BLaER1 treated with 17β-estradiol and CSF1 and Interleukin-3, amounts not matched to agents 10 nM and 100 nM (cell line): ENCODE measurements around the gene GLP2R.

ENCODE experiments used
- H3K27ac ChIP-seq, 11 experiments: shearing (Covaris generic); formaldehyde crosslinking; 2 replicates each; pipeline ENCODE4 v1.8.1; 2022
- H3K27me3 ChIP-seq, 11 experiments: shearing (Covaris generic); formaldehyde crosslinking; 2 replicates each; pipeline ENCODE4 v1.8.1; 2022
- H3K36me3 ChIP-seq, 11 experiments: shearing (Covaris generic); formaldehyde crosslinking; 2 replicates each; pipeline ENCODE4 v1.8.1; 2022
- H3K4me1 ChIP-seq, 10 experiments: shearing (Covaris generic); formaldehyde crosslinking; 2 replicates each; pipeline ENCODE4 v1.8.1; 2022
- H3K4me2 ChIP-seq, 11 experiments: shearing (Covaris generic); formaldehyde crosslinking; 2 replicates each; pipeline ENCODE4 v1.8.1; 2022
- H3K4me3 ChIP-seq, 10 experiments: shearing (Covaris generic); formaldehyde crosslinking; 2 replicates each; pipeline ENCODE4 v1.8.1; 2022
- H3K9ac ChIP-seq, 11 experiments: shearing (Covaris generic); formaldehyde crosslinking; 2 replicates each; pipeline ENCODE4 v1.8.1; 2022
- H3K9me3 ChIP-seq, 11 experiments: shearing (Covaris generic); formaldehyde crosslinking; replicated peaks in 1 of 11; 2 replicates each; pipeline ENCODE4 v1.8.1; 2022
- H4K20me1 ChIP-seq, 11 experiments: shearing (Covaris generic); formaldehyde crosslinking; 2 replicates each; pipeline ENCODE4 v1.8.1; 2022
- Cebpa-rat ChIP-seq, 11 experiments: shearing (Covaris generic); IDR thresholded peaks; 2 replicates each; pipeline ENCODE4 v1.8.1; 2022

GLP2R gene

DNA sequence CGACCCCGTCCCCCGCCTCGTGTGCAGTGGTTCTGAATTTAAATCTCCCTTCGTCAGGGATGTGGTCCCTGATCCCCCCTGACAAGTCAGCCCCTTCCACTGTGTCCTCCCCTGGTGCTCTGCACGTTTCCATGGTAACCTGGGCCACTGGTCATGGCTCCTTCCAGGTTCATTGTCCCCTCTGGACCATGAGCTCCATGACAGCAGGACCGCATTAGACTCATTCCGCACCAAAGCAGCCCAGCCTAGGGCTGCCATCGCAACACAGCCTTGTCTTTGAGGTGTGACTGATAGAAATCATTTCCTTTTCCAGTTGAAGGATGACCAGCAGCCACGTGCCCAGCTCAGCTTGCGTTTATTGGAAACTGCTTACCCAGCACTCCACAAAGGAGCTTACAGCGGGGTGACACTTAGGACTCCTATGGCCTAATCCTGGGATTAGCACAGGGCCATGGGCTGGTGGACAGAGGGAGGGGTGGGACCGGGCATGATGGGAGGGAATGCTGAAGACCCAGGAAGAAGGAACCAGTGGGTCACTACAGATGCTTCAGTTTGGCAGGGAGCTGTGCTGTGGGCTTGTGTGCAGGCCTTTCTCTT lies 71.7 kb downstream of the GLP2R start:
- H3K27me3 ChIP-seq = no peaks in the 10 kb centered on the region
- H3K4me2 ChIP-seq = no peak overlapping the region

DNA sequence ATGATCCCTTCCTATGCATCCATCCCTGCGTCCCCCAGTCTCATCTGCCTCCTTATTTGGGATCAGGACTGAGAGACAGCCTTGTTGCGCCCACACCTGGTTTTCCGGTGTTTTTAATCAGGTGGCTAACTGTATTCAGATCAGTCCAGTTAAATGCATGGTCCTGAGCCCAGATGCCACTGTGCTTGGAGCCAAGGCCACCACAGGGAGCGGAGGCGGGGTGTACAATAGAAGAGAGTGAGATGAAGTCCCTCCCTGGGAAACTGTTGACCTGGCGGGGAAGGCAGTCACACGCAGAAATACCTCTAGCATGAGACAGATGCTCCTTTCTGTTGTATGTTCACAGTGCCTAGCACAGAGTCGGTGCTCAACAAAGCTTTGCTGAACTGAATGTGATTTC lies 73.1 kb downstream of the GLP2R start:
- no peak overlapping the region for H3K9ac ChIP-seq
- H3K36me3 ChIP-seq = peaks cover 0 to 36% (median 0%) of the 10 kb centered on the region in 11 experiments; a peak in 9 of 22 replicates
- H3K4me2 ChIP-seq = no peak overlapping the region
- no peaks in the 10 kb centered on the region; a peak in 1 of 22 replicates for H4K20me1 ChIP-seq
- H3K4me1 ChIP-seq = peaks cover 0 to 16% (median 0%) of the 10 kb centered on the region in 10 experiments; a peak in 7 of 20 replicates
- no peaks in the 10 kb centered on the region for H3K9me3 ChIP-seq
- no peak overlapping the region for H3K4me3 ChIP-seq
- TF ChIP-seq Cebpa-rat (IDR thresholded peaks at IDR 0.05) = no peak
- H3K27ac ChIP-seq = no peak overlapping the region
- H3K27me3 ChIP-seq = no peaks in the 10 kb centered on the region

More for the DNA sequence above, 71.7 kb downstream of the GLP2R start:
- peaks cover 0 to 16% (median 0%) of the 10 kb centered on the region in 10 experiments; a peak in 7 of 20 replicates for H3K4me1 ChIP-seq
- H3K27ac ChIP-seq = no peak overlapping the region
- peaks cover 0 to 36% (median 0%) of the 10 kb centered on the region in 11 experiments; a peak in 9 of 22 replicates for H3K36me3 ChIP-seq
- no peaks in the 10 kb centered on the region; a peak in 1 of 22 replicates for H4K20me1 ChIP-seq
- H3K4me3 ChIP-seq = no peak overlapping the region
- no peaks in the 10 kb centered on the region for H3K9me3 ChIP-seq
- H3K9ac ChIP-seq = no peak overlapping the region
- TF ChIP-seq Cebpa-rat (IDR thresholded peaks at IDR 0.05) = no peak

DNA sequence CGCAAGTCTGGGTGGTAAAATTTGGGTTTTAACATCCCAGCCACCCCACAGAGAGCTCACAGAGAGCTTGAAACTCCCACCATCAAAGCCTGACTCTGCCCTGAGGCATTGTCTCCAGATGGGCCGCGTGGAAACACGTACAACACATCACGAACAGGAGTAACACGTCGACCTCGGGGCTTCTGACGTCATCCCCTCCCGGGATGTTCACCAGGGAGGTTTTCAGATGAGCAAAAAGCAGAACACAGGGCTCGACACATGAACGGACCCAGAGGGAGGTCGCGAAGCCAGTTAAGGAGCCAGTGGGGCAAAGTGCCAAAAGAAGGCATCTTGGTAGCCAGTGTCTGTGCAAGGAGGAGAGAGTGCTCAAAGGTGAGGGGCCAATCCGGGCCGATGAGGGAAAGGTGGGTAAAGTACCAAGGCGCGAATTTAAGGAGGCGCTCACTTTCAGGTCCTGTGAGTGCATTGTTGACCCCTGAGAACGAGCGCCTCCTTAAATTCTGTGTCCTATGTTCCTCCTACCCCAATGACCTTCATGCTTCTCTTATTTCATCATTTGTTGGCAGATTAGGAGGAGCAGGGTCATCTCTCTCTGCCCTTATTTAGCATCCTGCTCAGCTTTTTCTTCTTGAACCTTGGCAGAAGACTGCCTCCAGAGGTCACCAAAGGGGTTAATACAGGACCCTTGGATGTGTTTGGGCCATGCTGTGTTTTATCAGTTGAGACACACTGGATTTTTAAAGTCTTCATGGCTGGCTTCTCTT lies 73.7 kb downstream of the GLP2R start:
- H3K9ac ChIP-seq = no peak overlapping the region
- H3K27ac ChIP-seq = no peak overlapping the region
- H3K4me2 ChIP-seq = no peak overlapping the region
- H4K20me1 ChIP-seq = peaks cover 0 to 2% (median 0%) of the 10 kb centered on the region in 11 experiments; a peak in 1 of 22 replicates
- H3K27me3 ChIP-seq = no peaks in the 10 kb centered on the region
- no peak for TF ChIP-seq Cebpa-rat (IDR thresholded peaks at IDR 0.05)
- H3K4me3 ChIP-seq = no peak overlapping the region
- H3K36me3 ChIP-seq = peaks cover 0 to 36% (median 0%) of the 10 kb centered on the region in 11 experiments; a peak in 9 of 22 replicates
- H3K4me1 ChIP-seq = peaks cover 0 to 16% (median 0%) of the 10 kb centered on the region in 10 experiments; a peak in 7 of 20 replicates
- no peaks in the 10 kb centered on the region for H3K9me3 ChIP-seq

DNA sequence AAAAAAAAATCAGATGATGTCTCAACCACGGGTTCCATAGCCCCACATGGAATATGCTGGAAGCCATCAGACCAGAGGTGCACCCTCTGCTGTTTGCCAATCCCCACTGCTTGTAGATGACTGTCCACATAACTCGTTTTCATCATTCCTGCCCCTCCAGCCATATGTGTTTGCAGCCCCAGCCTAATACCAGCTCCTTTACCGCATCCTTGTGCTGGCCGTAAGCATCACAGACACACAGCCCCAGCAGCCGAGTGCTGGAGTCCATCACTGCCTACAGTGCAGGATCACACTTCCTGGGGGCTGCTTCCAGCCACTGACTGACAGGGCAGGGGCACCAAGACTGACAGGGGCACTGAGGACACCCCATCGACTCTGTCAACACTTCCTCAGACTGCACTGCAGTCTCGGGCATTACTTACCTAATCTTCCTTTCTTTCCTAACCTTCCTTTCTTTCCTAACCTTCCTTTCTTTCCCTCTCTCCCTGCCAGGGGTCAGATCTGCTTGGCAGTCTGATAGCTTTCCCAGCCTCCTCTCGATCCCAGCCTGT lies 74.4 kb downstream of the GLP2R start:
- H3K27me3 ChIP-seq = no peaks in the 10 kb centered on the region
- H3K36me3 ChIP-seq = peaks cover 0 to 36% (median 0%) of the 10 kb centered on the region in 11 experiments; a peak in 9 of 22 replicates
- no peak overlapping the region for H3K4me3 ChIP-seq
- H3K4me2 ChIP-seq = no peak overlapping the region
- no peaks in the 10 kb centered on the region for H3K9me3 ChIP-seq
- H3K4me1 ChIP-seq = peaks cover 0 to 16% (median 0%) of the 10 kb centered on the region in 10 experiments; a peak in 7 of 20 replicates
- H3K27ac ChIP-seq = no peak overlapping the region
- H4K20me1 ChIP-seq = peaks cover 0 to 4% (median 0%) of the 10 kb centered on the region in 11 experiments; a peak in 1 of 22 replicates
- no peak overlapping the region for H3K9ac ChIP-seq
- TF ChIP-seq Cebpa-rat (IDR thresholded peaks at IDR 0.05) = no peak

DNA sequence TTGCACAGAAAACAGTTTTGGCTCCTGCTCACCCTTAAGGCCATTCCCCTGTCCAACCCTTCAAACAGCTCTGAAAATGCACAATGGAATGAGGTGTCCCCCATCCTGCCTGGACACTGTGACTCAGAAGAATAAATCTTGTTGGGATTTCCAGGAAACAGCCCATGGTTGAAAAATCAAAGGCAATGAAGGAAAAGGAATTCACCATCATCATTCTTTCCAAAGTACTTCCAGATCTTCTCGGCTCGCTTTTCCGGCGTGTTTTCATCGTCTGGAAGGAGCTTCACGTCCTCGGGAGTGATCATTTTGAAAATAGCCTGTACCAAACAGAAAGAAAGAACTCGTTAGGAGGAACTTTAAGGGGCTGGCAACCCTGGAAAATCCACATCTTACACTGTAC lies 75.1 kb downstream of the GLP2R start:
- Histone ChIP-seq H4K20me1 (peaks cover 0 to 4% (median 0%) of the 10 kb centered on the region in 11 experiments; a peak in 1 of 22 replicates), H3K4me2 (no peak overlapping the region), H3K9ac (no peak overlapping the region), H3K27me3 (no peaks in the 10 kb centered on the region), H3K4me1 (peaks cover 0 to 11% (median 0%) of the 10 kb centered on the region in 10 experiments; a peak in 7 of 20 replicates), H3K27ac (no peak overlapping the region), H3K4me3 (no peak overlapping the region), H3K9me3 (no peaks in the 10 kb centered on the region), H3K36me3 (peaks cover 0 to 36% (median 0%) of the 10 kb centered on the region in 11 experiments; a peak in 9 of 22 replicates)
- TF ChIP-seq Cebpa-rat (IDR thresholded peaks at IDR 0.05) = no peak

DNA sequence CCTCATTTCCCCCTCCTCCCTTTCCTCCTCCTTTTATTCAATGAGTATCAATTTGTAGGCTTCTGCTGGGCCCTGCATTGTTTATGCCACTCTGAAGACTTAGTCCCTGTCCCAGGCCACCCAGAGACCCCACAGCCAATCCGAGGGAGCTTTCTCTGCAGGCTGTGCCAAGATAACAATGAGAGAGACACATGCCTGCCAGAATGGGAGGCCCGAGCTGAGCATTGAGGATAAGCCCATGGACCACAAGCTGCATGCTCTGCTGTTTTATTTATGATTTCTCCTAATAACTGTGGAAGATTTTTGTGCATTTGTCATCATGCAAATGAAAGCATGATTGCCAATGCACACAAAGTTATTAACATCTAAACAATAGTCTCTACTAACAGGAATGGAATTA lies 76.4 kb downstream of the GLP2R start:
- no peaks in the 10 kb centered on the region for H3K9me3 ChIP-seq
- H3K4me3 ChIP-seq = no peak overlapping the region
- H3K36me3 ChIP-seq = peaks cover 0 to 36% (median 0%) of the 10 kb centered on the region in 11 experiments; a peak in 9 of 22 replicates
- H4K20me1 ChIP-seq = peaks cover 0 to 13% (median 0%) of the 10 kb centered on the region in 11 experiments; a peak in 2 of 22 replicates
- H3K4me2 ChIP-seq = no peak overlapping the region
- H3K27ac ChIP-seq = no peak overlapping the region
- H3K27me3 ChIP-seq = no peaks in the 10 kb centered on the region
- H3K9ac ChIP-seq = no peak overlapping the region
- TF ChIP-seq Cebpa-rat (IDR thresholded peaks at IDR 0.05) = no peak
- H3K4me1 ChIP-seq = no peaks in the 10 kb centered on the region

DNA sequence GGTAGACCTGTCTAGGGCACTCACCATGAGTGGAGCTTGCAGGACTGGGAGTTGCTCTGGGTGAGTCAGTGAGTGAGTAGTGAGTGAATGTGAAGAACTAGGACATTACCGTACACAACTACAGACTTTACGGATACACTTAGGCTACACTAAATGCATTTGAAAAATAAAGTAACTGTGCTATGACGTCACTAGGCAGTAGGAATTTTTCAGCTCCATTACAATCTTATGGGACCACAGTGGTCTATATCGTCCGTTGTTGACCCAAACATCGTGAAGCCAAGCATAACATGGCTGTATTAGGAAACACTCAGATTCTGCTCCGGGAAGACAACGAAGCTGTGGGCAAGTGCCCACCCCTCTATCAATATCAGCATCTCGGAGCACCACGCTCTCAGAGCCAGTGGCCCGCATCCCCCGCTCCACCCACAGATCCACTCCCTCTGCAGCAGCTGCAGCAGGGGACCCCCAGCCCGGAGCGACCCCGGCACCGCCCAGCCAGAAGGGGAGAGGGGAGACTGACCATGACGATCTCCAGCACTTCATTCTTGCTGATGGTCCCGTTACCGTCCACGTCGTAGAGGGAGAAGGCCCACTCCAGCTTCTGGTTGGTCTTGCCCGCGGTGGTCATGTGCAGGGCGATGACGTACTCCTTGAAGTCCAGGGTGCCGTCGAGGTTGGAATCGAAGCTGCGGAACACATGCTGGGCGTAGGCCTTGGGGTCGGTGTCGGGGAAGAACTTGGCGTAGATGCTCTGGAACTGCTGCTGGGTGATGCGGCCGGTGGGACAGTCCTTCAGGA lies 78.8 kb downstream of the GLP2R start:
- Histone ChIP-seq H3K9ac (no peak overlapping the region), H3K4me2 (no peak overlapping the region), H3K36me3 (peaks cover 0 to 16% (median 0%) of the 10 kb centered on the region in 11 experiments; a peak in 9 of 22 replicates), H3K27ac (no peak overlapping the region), H3K4me1 (peaks cover 0 to 19% (median 16%) of the 10 kb centered on the region in 10 experiments; a peak in 15 of 20 replicates), H3K4me3 (no peak overlapping the region), H3K27me3 (no peaks in the 10 kb centered on the region), H4K20me1 (peaks cover 0 to 36% (median 8%) of the 10 kb centered on the region in 11 experiments; a peak in 10 of 22 replicates), H3K9me3 (no peaks in the 10 kb centered on the region)
- no peak for TF ChIP-seq Cebpa-rat (IDR thresholded peaks at IDR 0.05)

DNA sequence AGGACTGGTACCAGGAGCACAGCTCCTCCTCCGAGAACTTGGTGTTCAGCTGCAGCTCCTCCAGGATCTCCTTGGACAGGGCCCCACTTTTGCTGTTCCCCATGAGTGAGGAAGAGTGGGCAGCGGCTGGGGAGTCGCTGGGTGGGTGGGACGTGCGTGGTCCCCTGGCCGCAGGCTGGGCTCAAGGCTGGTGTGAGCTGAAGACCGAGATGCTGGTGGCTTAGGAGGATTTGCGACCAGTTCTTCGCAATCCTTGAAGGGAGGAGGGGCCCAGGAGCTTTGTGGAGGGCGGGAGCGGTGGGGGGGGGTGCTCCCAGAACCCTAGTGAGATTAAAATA lies 79.3 kb downstream of the GLP2R start, which contains the start of gene RCVRN:
TSS of gene RCVRN (minus strand) at position 194 of the 338 bp plus-strand sequence. CDS start at position 103, 91 bp downstream.
- Histone ChIP-seq H3K36me3 (peaks cover 0 to 10% (median 0%) of the 10 kb centered on the region in 11 experiments; a peak in 6 of 22 replicates), H3K27ac (no peak within 1 kb of the TSS), H3K4me3 (no peak within 1 kb of the TSS), H3K9ac (no peak within 1 kb of the TSS), H3K27me3 (no peaks in the 10 kb centered on the region), H3K4me2 (no peak within 1 kb of the TSS), H4K20me1 (peaks cover 0 to 42% (median 8%) of the 10 kb centered on the region in 11 experiments; a peak in 10 of 22 replicates), H3K9me3 (no peaks in the 10 kb centered on the region), H3K4me1 (peaks cover 0 to 25% (median 22%) of the 10 kb centered on the region in 10 experiments; a peak in 15 of 20 replicates)
- no peak for TF ChIP-seq Cebpa-rat (IDR thresholded peaks at IDR 0.05)
